GM18951 (cell line): Measurements from ENCODE around the gene LAMA5.

Source experiments
- POLR2A ChIP-seq: IDR thresholded peaks from 4 replicates; pipeline ENCODE4 v1.6.1; 2011; ENCODE audit warnings: mild to moderate bottlenecking; ENCODE audit not compliant: insufficient read length, insufficient read depth; ENCODE audit errors: extremely low read depth
- in situ Hi-C: fragments of 300-500 bp; cut with MboI; formaldehyde crosslinking; loops from one replicate; pipeline ENCODE4 v1.12.0; 2022; ENCODE audit warnings: low sequenced_read_pairs, mixed read lengths, inconsistent platforms; ENCODE audit not compliant: unreplicated experiment

The LAMA5 gene

DNA sequence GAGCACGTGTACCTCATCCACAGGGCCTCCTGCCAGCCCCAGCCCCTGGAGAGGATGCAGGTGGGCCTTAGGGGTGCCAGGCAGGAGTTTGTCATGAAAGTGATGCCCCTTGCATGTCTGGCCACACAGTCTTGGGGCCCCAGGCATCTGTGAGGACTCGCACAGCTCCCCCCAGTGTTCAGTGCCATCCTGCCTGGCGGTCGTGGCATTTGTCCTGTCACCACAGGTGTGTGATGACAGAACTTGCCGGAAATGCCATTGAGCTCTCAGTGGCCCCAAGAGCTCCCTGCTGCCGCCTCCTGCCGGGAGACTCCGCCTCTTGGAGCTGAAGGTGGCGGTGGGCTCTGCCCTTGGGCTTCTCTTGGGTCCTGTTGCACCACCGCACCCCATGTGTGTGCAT is 94.9 kb downstream of the LAMA5 start:
- in situ Hi-C loops = no loop called here
- no peak for TF ChIP-seq POLR2A

DNA sequence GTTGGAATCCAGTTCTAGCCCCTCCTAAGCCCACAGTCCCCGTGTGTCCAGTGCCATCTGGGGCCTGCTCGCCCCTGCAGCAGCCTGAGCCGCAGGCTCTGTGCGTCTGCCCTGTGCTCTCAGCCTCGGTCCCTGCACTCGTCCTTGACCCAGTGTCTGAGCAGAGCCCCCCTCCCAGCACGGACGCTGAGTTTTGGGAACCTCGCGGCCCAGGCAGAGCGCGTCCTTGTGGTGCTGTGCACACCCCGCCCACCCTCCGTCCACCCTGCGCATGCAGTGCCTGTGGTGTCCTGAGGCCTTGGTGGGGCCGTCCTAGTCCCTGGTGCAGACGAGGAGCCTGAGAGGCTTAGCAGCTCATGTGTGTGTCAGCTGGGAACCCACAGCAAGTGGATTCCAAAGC is 97.2 kb downstream of the LAMA5 start:
- in situ Hi-C loops = no loop called here
- TF ChIP-seq POLR2A = no peak

DNA sequence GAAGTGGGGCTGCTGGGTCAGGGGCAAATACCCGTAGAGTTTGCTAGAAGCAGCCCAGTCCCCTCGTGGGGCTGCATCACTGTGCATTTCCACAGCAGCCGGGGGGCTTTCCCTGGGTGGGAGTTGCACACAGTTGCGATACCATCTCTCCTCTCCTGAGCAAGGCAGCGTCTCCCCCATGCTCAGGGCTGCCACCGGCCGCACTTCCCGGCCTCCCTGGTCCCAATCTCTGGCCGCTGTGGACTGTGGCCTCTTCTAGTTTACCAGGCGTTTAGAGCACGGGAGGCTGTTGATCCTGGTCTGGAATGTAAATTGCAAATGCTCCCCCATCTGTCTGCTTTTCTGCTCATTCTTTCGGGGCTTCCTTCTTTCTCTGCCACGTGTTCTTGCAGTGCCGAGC is 97.7 kb downstream of the LAMA5 start:
- no peak for TF ChIP-seq POLR2A
- in situ Hi-C loops = no loop called here

DNA sequence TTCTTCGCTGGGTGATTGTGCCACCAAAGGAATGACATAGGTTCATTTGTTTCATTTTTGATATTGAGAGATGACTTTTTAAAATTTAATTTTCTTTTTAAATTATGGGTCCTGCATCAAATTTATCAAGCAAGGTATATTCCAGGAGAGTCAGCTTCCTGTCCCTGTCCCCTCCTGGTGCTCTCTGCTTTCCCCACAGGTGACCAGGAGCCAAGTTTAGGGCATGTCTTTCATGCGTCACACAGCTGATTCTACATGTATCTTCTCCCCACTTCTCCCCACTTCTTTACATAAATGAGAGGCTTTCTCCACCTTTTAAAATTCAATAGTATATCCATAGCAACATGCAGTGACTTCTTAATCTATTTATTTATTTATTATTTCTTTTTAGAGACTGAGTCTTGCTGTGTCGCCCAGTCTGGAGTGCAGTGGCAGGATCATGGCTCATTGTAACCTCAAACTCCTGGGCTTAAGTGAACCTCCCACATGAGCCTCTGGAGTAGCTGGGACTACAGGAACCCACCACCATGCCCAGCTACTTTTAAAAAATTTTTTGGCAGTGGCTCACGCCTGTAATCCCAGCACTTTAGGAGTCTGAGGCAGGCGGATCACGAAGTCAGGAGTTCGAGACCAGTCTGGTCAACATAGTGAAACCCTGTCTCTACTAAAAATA is 98.7 kb downstream of the LAMA5 start:
- TF ChIP-seq POLR2A = no peak
- in situ Hi-C loops = no loop called here

DNA sequence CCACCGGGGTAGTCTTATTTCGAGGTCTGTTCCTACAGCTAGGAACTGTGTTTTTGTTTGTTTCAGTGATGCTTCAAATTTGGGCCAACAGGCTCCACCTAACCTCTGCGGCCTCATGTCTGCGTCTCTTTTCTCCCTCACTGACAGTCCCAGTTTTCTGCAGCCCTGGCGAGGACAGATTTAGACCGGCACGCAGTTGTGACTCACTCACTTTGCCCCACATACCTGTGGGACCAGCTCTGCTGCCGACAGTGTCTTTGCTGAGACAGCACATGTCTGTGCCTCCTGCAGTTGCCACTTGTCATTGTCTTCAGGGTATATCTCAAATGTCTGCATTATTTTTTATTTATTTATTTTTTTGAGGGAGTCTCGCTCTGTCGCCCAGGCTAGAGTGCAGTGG is 99.6 kb downstream of the LAMA5 start:
- in situ Hi-C loops = no loop called here
- TF ChIP-seq POLR2A = no peak

DNA sequence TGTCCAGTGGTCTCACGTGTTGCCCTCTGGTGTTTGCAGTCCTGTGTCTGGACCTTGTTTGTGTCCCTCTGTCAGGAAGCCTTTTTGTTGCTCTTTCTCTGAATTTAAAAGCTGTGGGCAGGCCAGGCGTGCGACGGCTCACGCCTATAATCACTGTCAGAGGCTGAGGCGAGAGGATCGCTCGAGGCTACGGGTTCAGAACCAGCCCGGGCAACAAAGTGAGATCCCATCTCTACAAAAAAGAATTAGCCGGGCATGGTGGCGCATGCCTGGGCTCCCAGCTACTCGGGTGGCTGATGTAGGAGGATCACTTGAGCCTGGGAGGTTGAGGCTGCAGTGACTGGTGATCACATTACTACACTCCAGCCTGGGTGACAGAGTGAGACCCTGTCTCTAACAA is 100.3 kb downstream of the LAMA5 start:
- in situ Hi-C loops = no loop called here

DNA sequence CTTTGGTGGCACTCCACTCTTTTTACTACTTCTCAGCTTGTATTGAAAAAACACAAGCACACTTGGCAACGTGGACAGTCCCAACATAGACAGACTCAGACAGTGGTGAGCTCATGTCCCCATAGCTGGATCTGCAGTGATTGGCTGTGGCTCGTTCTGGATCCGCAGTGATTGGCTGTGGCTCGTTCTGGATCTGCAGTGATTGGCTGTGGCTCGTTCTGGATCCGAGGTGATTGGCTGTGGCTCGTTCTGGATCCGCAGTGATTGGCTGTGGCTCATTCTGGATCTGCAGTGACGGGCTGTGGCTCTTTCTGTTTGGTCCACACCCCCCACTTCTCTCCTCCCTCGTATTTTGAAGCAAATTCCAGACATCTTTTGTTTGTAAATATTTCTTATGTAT is 100.8 kb downstream of the LAMA5 start:
- in situ Hi-C loops = no loop called here
- TF ChIP-seq POLR2A = no peak

More for the DNA sequence above, 100.3 kb downstream of the LAMA5 start:
- no peak for TF ChIP-seq POLR2A

DNA sequence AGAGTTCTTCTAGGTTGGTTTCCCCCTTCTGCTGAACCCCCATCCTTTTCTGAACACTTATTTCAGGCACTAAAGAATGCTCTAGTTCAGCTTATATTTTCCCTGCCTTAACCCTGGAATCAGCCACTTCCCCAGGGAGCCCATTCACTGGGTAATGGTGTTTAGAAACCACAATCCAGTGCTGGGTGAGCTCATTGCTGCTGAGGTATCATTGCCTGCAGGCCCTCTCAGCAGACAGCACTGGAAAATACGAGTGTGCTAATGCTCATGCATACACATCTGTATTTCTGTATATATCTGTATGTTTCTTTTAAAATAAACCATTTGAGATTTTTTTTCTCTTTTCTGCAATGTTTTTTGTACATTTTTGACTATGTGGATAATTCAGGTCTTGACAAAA is 101.7 kb downstream of the LAMA5 start:
- in situ Hi-C loops = no loop called here
- no peak for TF ChIP-seq POLR2A

DNA sequence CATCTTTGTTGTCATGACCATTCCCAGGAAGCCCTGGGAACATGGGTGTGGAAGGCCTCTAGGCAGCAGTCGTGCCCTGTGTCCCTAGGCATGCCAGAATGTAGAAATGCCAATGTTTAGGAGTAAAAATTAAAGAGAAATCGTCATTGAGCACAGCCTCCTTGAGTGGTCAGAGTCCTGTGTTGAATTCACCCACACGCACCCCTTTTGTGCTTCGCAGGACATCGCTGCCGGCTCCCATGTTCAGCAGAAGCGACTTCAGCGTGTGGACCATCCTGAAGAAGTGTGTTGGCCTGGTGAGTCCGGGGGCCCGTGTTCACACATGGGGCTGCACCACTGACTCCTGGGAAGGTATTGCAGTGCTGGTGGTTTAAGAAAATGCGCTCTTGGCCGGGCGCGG is 103.7 kb downstream of the LAMA5 start:
- no peak for TF ChIP-seq POLR2A
- in situ Hi-C loops = no loop called here

DNA sequence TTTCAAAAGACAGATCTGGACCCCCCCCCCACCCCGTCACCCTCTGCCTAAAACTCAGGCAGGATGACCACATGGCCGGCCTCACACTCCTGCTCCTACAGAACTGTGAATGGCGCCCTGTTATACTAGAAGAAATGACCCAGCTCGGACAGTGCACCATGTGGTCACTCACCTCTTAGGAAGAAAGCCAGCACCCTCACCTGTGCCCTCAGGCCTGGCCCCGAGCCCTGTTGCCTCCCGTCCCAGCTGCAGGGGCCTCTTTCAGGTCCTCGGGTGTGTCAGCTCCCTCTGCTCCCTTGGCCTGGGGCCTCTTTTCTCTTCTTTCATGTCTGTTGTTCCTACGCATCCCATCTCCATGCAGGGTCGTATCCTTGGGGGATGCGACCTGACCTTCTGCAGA is 105.0 kb downstream of the LAMA5 start:
- TF ChIP-seq POLR2A = no peak
- in situ Hi-C loops = no loop called here

DNA sequence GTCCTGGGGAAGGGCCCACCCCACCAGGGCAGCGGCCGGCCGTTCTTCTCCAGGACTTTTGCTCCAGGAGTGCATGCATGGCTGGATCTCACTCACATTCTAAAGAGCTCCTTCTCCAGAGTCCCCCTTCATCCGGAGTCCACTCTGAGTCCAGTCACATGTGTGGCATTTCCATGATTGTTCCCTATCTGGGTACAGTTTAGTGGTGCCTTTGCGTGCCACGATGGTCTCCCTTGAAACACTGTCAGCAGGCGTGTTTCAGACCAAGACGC is 107.9 kb downstream of the LAMA5 start:
- no peak for TF ChIP-seq POLR2A

More for the DNA sequence above, 107.9 kb downstream of the LAMA5 start:
- in situ Hi-C loops = no loop called here
